Parathyroid adenoma (tissue), 2 donors: ENCODE data around the gene EVPL.
A peak's percentile ranks its signal among the peaks of the same experiment; 100 is the strongest.
"Not testable (repeated sequence)": the region's sequence is repeated elsewhere in the genome, so short reads cannot be mapped to it uniquely, and the experiment has no call there.

ENCODE experiments used
- H2AFZ ChIP-seq: fragments of 300-600 bp; sonication (generic); one replicate; pipeline ENCODE4 v1.7.0; 2017; ENCODE audit warnings: antibody characterized with exemption, mild to moderate bottlenecking
- H3K27ac ChIP-seq: fragments of 300-600 bp; sonication (generic); one replicate; pipeline ENCODE4 v1.7.0; 2017
- H3K27me3 ChIP-seq: fragments of 300-600 bp; sonication (generic); one replicate; pipeline ENCODE4 v1.7.0; 2017; ENCODE audit warnings: low read length; ENCODE audit not compliant: control insufficient read depth, insufficient read depth
- H3K36me3 ChIP-seq: fragments of 300-600 bp; sonication (generic); one replicate; pipeline ENCODE4 v1.7.0; 2017; ENCODE audit warnings: low read length; ENCODE audit not compliant: control insufficient read depth, insufficient read depth
- H3K4me1 ChIP-seq: fragments of 300-600 bp; sonication (generic); one replicate; pipeline ENCODE4 v1.7.0; 2017; ENCODE audit warnings: control low read depth
- H3K4me2 ChIP-seq: fragments of 300-600 bp; sonication (generic); one replicate; pipeline ENCODE4 v1.7.0; 2017; ENCODE audit warnings: low read length
- H3K4me3 ChIP-seq: fragments of 300-600 bp; sonication (generic); one replicate; pipeline ENCODE4 v1.7.0; 2017; ENCODE audit warnings: low read depth, low read length
- H3K79me2 ChIP-seq: fragments of 300-600 bp; sonication (generic); one replicate; pipeline ENCODE4 v1.7.0; 2017; ENCODE audit warnings: control low read depth
- H3K9ac ChIP-seq: fragments of 300-600 bp; sonication (generic); one replicate; pipeline ENCODE4 v1.7.0; 2017; ENCODE audit warnings: mild to moderate bottlenecking
- H3K9me3 ChIP-seq: fragments of 300-600 bp; sonication (generic); one replicate; pipeline ENCODE4 v1.7.0; 2017; ENCODE audit warnings: low read length; ENCODE audit not compliant: control insufficient read depth
- TF ChIP-seq, protein P1 (sequence below): fragments of 300-600 bp; sonication (generic); IDR thresholded peaks from one replicate; pipeline ENCODE4 v1.7.0; 2017; ENCODE audit warnings: antibody characterized with exemption, mild to moderate bottlenecking
- donor health status: primary hyperparathyroidism.

Gene EVPL

DNA sequence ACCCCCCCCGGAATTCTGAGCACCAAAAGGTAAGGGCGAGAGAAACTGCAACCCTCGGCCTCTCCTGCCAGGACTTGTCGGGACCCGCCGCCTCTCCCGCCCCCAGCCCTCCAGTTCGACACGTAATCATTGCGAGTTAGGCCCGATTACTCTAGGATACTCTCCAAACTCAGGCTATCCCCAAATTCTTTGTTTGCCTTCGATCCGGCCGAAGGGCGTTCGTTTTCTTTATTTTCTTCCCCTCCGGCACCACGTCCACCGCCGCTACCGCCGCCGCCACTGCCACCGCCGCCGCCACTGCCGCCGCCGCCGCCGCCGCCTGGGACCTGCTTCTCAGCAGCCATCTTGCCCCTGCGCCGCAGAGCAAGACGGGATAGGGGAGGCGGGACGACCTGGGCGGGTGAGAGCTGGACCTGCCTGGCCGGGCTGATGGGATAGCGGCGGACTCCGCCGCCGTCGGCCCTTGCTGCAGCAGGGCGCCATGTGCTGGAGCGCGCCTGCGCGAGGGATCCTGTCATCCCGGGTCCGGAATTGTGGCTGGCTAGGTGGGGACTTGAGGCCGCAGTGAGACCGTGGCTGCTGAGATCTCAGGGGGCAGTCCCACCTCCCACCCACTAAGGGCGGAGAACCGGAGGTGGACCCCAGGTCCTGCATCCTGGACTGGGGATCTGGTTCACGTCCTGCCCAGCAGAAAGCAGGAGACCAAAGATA, 45.2 kb upstream of the EVPL start, which contains the start of gene SRP68:
Gene SRP68 (minus strand): TSS at position 370 of the 711 bp plus-strand sequence. CDS start 26 bp downstream, at position 344.
- H3K4me2 ChIP-seq, result peak within 1 kb of the TSS; percentile 99
- peak within 1 kb of the TSS; percentile 89 for H3K4me3 ChIP-seq
- TF ChIP-seq, protein P1, sequence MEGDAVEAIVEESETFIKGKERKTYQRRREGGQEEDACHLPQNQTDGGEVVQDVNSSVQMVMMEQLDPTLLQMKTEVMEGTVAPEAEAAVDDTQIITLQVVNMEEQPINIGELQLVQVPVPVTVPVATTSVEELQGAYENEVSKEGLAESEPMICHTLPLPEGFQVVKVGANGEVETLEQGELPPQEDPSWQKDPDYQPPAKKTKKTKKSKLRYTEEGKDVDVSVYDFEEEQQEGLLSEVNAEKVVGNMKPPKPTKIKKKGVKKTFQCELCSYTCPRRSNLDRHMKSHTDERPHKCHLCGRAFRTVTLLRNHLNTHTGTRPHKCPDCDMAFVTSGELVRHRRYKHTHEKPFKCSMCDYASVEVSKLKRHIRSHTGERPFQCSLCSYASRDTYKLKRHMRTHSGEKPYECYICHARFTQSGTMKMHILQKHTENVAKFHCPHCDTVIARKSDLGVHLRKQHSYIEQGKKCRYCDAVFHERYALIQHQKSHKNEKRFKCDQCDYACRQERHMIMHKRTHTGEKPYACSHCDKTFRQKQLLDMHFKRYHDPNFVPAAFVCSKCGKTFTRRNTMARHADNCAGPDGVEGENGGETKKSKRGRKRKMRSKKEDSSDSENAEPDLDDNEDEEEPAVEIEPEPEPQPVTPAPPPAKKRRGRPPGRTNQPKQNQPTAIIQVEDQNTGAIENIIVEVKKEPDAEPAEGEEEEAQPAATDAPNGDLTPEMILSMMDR, result no peak
- peak within 1 kb of the TSS; percentile 100 for H2AFZ ChIP-seq
- H3K36me3 ChIP-seq, result no peaks in the 10 kb centered on the region
- H3K4me1 ChIP-seq, result peaks cover 26% of the 10 kb centered on the region
- H3K79me2 ChIP-seq, result peaks cover 15% of the 10 kb centered on the region
- H3K9me3 ChIP-seq, result no peaks in the 10 kb centered on the region
- H3K9ac ChIP-seq, result peak within 1 kb of the TSS; percentile 37
- peak within 1 kb of the TSS; percentile 43 for H3K27ac ChIP-seq
- H3K27me3 ChIP-seq, result peaks cover 3% of the 10 kb centered on the region

DNA sequence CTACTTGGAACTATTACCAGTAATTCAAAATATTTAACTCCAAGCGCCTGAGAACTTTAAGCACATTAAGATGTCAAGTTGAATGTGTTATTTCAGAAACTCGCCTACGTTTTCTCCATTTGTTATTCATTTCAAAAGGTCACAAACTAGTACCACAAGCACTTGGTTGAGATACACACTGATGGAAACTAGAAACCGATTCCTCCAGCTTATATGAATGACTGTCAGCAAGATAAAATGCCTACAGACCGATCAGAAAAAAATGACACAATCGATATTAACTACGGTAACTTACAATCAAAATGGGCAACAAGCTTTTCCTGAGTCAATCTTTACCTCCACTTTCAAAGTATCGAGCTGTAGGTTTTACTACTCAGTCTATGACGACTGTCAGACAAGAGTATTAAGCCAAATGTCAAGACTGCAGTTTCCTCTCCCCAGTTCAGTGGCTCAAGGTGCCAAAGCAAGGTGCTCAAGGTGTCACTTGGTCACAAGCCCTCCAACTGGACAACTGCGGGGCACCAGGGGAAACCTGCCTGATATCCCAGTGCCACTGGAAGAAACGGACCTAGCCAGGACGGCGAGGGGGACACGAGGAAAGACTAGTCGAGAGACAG, 44.5 kb upstream of the EVPL start:
- Histone ChIP-seq H3K36me3 (no peaks in the 10 kb centered on the region), H3K79me2 (peaks cover 15% of the 10 kb centered on the region), H2AFZ (peak overlapping the region; percentile 100), H3K4me2 (peak overlapping the region; percentile 99), H3K27me3 (peaks cover 3% of the 10 kb centered on the region), H3K4me1 (peaks cover 22% of the 10 kb centered on the region), H3K27ac (no peak overlapping the region), H3K9me3 (no peaks in the 10 kb centered on the region), H3K9ac (peak overlapping the region; percentile 37), H3K4me3 (peak overlapping the region; percentile 89)
- TF ChIP-seq, protein P1, result no peak

DNA sequence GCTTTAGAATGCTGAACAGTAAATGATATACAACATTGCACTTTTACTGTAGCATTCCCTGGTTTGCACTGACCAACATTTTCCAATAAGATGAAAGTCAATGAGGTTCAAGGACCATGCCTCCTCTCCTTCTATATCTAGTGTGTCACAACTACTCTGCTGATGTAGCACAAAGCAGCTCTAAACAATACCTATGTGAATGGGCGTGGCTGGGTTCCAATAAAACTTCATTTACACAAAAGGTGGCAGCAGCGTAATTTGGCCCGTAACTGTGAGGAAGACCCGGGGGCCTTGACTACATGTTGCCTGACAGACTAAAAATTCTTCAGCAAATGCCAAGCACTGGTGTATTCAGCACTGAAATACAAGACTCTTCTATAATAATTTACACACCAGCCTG, 38.7 kb upstream of the EVPL start:
- no peak overlapping the region for H3K27ac ChIP-seq
- H3K79me2 ChIP-seq, result peaks cover 5% of the 10 kb centered on the region
- H3K9ac ChIP-seq, result no peak overlapping the region
- H3K4me2 ChIP-seq, result no peak overlapping the region
- no peak overlapping the region for H3K4me3 ChIP-seq
- H3K27me3 ChIP-seq, result no peaks in the 10 kb centered on the region
- H3K4me1 ChIP-seq, result peaks cover 5% of the 10 kb centered on the region
- H3K9me3 ChIP-seq, result no peaks in the 10 kb centered on the region
- H3K36me3 ChIP-seq, result no peaks in the 10 kb centered on the region
- no peak overlapping the region for H2AFZ ChIP-seq
- TF ChIP-seq, protein P1, result no peak

DNA sequence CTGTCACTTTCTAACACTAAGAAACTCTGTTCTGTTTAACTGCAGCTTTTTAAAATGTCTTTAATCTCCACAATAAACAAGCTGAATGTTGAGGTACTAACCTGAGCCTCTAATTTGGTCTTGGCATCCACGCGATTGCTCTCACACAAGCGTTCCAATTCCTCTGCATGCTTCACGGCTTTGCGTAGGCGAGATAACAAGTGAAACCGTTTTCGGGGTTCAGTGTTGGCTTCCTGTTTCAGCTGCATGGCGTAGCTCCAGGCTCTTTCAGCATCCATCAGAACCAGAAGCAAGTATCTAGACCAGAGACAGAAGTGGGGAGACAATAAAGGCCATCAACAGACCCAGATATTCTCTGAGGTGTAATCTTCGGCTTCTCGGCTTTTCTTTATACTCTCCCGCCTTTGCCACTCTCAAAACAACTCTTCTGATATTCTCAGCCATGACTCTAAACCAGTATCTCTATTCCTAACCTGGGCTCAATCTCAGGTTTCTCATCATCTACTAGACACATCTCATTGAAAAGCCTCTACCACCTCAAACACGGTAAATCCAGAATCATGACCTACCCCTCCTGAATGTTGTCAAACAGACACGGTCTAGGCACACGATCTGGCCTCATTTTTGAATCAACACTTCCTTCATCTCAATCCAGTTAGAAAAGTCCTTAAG, 36.9 kb upstream of the EVPL start:
- Histone ChIP-seq H3K9me3 (no peaks in the 10 kb centered on the region), H3K79me2 (no peaks in the 10 kb centered on the region), H3K9ac (no peak overlapping the region), H2AFZ (no peak overlapping the region), H3K27ac (no peak overlapping the region), H3K4me3 (no peak overlapping the region), H3K27me3 (no peaks in the 10 kb centered on the region), H3K4me2 (no peak overlapping the region), H3K4me1 (no peaks in the 10 kb centered on the region), H3K36me3 (no peaks in the 10 kb centered on the region)
- TF ChIP-seq, protein P1, result no peak

DNA sequence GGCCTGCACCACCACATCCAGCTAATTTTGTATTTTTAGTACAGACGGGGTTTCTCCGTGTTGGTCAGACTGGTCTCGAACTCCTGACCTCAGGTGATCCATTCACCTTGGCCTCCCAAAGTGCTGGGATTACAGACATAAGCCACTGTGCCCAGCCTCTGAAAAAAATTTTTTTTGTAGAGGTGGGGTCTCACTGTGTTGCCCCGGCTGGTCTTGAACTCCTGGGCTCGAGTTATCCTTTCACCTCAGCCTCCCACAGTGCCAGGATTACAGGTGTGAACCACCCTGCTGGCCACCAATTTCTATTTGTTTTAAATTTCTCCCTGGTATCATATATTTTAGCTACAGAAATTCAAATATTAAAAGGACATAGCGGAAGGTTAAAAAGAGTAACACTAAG, 31.2 kb upstream of the EVPL start:
- not testable (repeated sequence) for H3K9ac ChIP-seq, H3K4me2 ChIP-seq, H2AFZ ChIP-seq, H3K4me3 ChIP-seq, H3K27me3 ChIP-seq, H3K9me3 ChIP-seq, H3K27ac ChIP-seq, H3K36me3 ChIP-seq, H3K4me1 ChIP-seq
- H3K79me2 ChIP-seq, result peaks cover 12% of the 10 kb centered on the region
